Activated CD8-positive, alpha-beta T cell treated with anti-CD3 and anti-CD28 coated beads for 36 hours (primary cell): Measurements from ENCODE around the gene ECD. TPM values are rescaled to one million over a fixed set of nuclear protein-coding genes. Genes with fewer than 3 reads are reported as not detected.

ENCODE experiments used
- ATAC-seq: fragments of 200-7000 bp; cut with Tn5 transposase; one replicate; pipeline ENCODE4 v1.10.0; 2021; ENCODE audit warnings: mild to moderate bottlenecking, moderate library complexity
- CTCF ChIA-PET: fragments of 350-600 bp; sonication (Branson Sonifier 250); formaldehyde crosslinking; loops from one replicate; lab custom pipeline; 2021; ENCODE audit warnings: antibody characterized with exemption; lab: Charles Lee
- POLR2A ChIA-PET: fragments of 350-600 bp; sonication (Branson Sonifier 250); formaldehyde crosslinking; loops from one replicate; lab custom pipeline; 2021; ENCODE audit warnings: antibody characterized with exemption; lab: Charles Lee
- DNase-seq: peaks from one replicate; pipeline ENCODE4 v3.0.0-alpha.2; 2020
- H3K27ac Mint-ChIP-seq: one replicate; pipeline ENCODE4 v1.8.0; 2021; ENCODE audit warnings: mild to moderate bottlenecking, mixed read lengths
- H3K27me3 Mint-ChIP-seq: one replicate; pipeline ENCODE4 v1.8.0; 2021; ENCODE audit warnings: mixed read lengths
- H3K36me3 Mint-ChIP-seq: one replicate; pipeline ENCODE4 v1.8.0; 2021; ENCODE audit warnings: low read depth, mixed read lengths
- H3K4me1 Mint-ChIP-seq: one replicate; pipeline ENCODE4 v1.8.0; 2021; ENCODE audit warnings: low read depth, mixed read lengths
- H3K4me3 Mint-ChIP-seq: one replicate; pipeline ENCODE4 v1.8.0; 2021; ENCODE audit warnings: mild to moderate bottlenecking, moderate library complexity, mixed read lengths
- H3K9me3 Mint-ChIP-seq: one replicate; pipeline ENCODE4 v1.8.0; 2021; ENCODE audit warnings: mixed read lengths
- intact Hi-C: fragments of 100-400 bp; cut with micrococcal nuclease; formaldehyde crosslinking; loops from one replicate; pipeline ENCODE4 v1.10.0; 2022
- total RNA-seq, 2 experiments: library from RNA; stranded (reverse); gene quantifications; one replicate each; pipeline ENCODE4 v1.2.3, GENCODE V29; 2021
- TF ChIP-seq, protein P1 (sequence below): fragments of 200-600 bp; IDR thresholded peaks from one replicate; pipeline ENCODE4 v1.8.0; 2022; ENCODE audit warnings: antibody characterized with exemption, mild to moderate bottlenecking

The ECD gene
- total RNA-seq, 2 experiments from 2014 or later: 31.8 to 33.9 TPM

DNA sequence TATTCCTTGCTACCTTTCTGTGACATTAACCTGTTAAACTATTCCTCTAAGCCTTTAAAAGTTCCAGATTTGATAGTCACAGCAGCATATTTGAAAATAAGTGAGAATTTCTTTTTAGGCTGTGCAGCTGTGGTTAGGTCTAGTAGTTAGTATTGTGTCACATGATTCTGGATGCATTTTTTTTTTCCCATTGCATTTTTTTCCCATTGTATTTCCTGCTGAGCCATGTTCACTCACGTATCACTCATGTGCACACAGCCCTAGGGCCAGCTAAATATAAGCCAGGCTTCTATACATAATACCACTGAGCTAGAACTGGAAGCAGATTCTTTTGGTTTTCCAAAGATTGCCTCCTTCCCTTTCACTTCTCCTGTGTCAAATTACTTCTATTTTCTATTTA, 41.9 kb upstream of the ECD start:
- no peak overlapping the region for H3K27ac Mint-ChIP-seq
- no peaks in the 10 kb centered on the region for H3K27me3 Mint-ChIP-seq
- CTCF ChIA-PET: interaction anchor here (0.6 to 1.2 kb wide), 2 partner anchors 9 to 29 kb away, joined by 3 to 5 read pairs; no protein-coding TSS in a partner anchor
- peaks cover 4% of the 10 kb centered on the region for H3K9me3 Mint-ChIP-seq
- H3K36me3 Mint-ChIP-seq: peaks cover 22% of the 10 kb centered on the region
- ATAC-seq: no peak
- no peak overlapping the region for H3K4me3 Mint-ChIP-seq
- POLR2A ChIA-PET: interaction anchor here (1.0 kb wide), 1 partner anchor 9 kb away, joined by 3 read pairs; no protein-coding TSS in a partner anchor
- no peak for DNase-seq
- TF ChIP-seq, protein P1, sequence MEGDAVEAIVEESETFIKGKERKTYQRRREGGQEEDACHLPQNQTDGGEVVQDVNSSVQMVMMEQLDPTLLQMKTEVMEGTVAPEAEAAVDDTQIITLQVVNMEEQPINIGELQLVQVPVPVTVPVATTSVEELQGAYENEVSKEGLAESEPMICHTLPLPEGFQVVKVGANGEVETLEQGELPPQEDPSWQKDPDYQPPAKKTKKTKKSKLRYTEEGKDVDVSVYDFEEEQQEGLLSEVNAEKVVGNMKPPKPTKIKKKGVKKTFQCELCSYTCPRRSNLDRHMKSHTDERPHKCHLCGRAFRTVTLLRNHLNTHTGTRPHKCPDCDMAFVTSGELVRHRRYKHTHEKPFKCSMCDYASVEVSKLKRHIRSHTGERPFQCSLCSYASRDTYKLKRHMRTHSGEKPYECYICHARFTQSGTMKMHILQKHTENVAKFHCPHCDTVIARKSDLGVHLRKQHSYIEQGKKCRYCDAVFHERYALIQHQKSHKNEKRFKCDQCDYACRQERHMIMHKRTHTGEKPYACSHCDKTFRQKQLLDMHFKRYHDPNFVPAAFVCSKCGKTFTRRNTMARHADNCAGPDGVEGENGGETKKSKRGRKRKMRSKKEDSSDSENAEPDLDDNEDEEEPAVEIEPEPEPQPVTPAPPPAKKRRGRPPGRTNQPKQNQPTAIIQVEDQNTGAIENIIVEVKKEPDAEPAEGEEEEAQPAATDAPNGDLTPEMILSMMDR: no peak
- intact Hi-C loops: no loop called here
- H3K4me1 Mint-ChIP-seq: no peaks in the 10 kb centered on the region

DNA sequence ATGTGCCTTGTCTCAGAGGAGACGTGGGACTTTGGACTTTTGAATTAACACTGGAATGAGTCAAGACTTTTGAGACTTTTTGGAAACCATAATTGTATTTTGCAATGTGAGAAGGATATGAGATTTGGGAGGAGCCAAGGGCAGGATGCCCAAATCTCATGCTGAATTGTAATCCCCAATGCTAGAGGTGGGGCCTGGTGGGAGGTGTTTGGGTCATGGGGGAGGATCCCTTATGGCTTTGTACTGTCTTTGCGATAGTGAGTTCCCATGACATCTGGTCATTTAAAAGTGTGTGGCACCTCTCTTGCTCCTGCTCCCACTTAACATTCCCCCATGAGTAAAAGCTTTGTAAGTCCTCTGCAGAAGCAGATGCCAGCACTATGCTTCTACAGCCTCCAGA, 40.1 kb upstream of the ECD start:
- ATAC-seq (no peak), DNase-seq (no peak)
- H3K4me1 Mint-ChIP-seq: no peaks in the 10 kb centered on the region
- ChIA-PET POLR2A (no interaction called here), CTCF (interaction anchor here (1.0 kb wide), 1 partner anchor 49 kb away, joined by 3 read pairs; no protein-coding TSS in a partner anchor)
- no peaks in the 10 kb centered on the region for H3K27me3 Mint-ChIP-seq
- peaks cover 10% of the 10 kb centered on the region for H3K36me3 Mint-ChIP-seq
- TF ChIP-seq, protein P1: no peak
- H3K4me3 Mint-ChIP-seq: no peak overlapping the region
- intact Hi-C loops: no loop called here
- H3K27ac Mint-ChIP-seq: no peak overlapping the region
- peaks cover 4% of the 10 kb centered on the region for H3K9me3 Mint-ChIP-seq

DNA sequence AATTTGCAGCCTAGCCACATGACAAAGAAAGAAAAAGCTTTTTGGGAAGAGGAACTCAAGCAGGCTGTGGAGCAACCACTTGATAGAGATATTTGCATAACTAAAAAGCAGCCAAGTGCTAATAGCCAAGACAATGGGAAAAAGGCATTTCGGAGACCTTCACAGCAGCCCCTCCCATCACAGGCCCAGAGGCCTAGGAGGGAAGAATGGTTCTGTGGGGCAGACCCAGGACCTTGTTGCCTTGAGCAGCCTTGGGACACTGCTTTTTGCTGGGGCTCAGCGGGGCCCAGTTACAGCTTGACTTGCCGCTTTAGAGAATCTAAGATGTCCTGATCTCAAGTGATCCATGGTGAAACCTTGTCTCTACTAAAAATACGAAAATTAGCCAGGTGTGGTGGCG, 38.6 kb upstream of the ECD start:
- Mint-ChIP-seq H3K36me3 (peaks cover 10% of the 10 kb centered on the region), H3K27ac (no peak overlapping the region), H3K4me3 (no peak overlapping the region), H3K27me3 (no peaks in the 10 kb centered on the region), H3K9me3 (peaks cover 4% of the 10 kb centered on the region), H3K4me1 (no peaks in the 10 kb centered on the region)
- POLR2A ChIA-PET: interaction anchor here (1.0 kb wide), 1 partner anchor 419 kb away, joined by 3 read pairs; no protein-coding TSS in a partner anchor
- CTCF ChIA-PET: interaction anchor here (0.8 kb wide), 1 partner anchor 11 kb away, joined by 3 read pairs; no protein-coding TSS in a partner anchor
- no peak for DNase-seq
- intact Hi-C loops: no loop called here
- ATAC-seq: no peak
- TF ChIP-seq, protein P1: no peak

DNA sequence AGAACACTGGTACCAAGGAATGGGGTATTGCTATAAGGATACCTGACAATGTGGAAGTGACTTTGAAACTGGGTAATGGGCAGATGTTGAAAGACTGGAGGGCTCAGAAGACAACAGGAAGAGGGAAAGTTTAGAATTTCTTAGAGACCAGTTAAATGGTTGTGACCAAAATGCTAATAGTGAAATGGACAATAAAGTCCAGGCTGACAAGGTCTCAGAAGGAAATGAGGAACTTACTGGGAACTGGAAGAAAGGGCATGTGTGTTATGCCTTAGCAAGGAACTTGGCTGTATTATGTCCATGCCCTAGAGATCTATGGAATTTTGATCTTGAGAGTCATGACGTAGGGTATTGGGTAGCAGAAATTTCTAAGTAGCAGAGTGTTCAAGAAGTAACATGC, 38.1 kb upstream of the ECD start:
- ChIA-PET CTCF (no interaction called here), POLR2A (interaction anchor here (0.6 kb wide), 1 partner anchor 304 kb away, joined by 3 read pairs; no protein-coding TSS in a partner anchor)
- H3K4me1 Mint-ChIP-seq: no peaks in the 10 kb centered on the region
- no peak for DNase-seq
- H3K36me3 Mint-ChIP-seq: peaks cover 10% of the 10 kb centered on the region
- H3K9me3 Mint-ChIP-seq: peaks cover 4% of the 10 kb centered on the region
- H3K27ac Mint-ChIP-seq: no peak overlapping the region
- ATAC-seq: no peak
- H3K27me3 Mint-ChIP-seq: no peaks in the 10 kb centered on the region
- TF ChIP-seq, protein P1: no peak
- H3K4me3 Mint-ChIP-seq: no peak overlapping the region
- intact Hi-C loops: no loop called here

DNA sequence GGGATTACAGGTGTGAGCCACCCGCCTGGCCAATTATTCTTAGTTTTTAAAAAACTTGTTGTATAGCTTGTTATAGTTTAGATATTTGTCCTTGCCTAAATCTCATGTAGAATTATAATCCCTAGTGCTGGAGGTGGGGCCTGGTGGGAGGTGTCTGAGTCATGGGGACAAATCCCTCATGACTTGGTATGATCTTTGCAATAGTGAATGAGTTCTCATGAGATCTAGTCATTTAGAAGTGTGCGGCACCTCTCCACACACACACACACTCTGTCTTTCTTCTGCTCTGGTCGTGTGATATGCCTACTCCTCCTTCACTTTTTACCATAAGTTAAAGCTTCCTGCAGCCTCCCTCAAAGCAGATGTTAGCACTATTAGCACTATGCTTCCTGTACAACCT, 37.3 kb upstream of the ECD start:
- H3K27me3 Mint-ChIP-seq: no peaks in the 10 kb centered on the region
- H3K4me3 Mint-ChIP-seq: no peak overlapping the region
- ATAC-seq (no peak), DNase-seq (no peak)
- H3K36me3 Mint-ChIP-seq: peaks cover 8% of the 10 kb centered on the region
- no peak overlapping the region for H3K27ac Mint-ChIP-seq
- CTCF ChIA-PET: interaction anchor here (1.7 kb wide), 1 partner anchor 13 kb away, joined by 6 read pairs; no protein-coding TSS in a partner anchor
- TF ChIP-seq, protein P1: no peak
- POLR2A ChIA-PET: interaction anchor here (0.6 kb wide), 2 partner anchors 305 to 650 kb away, joined by 3 to 4 read pairs; no protein-coding TSS in a partner anchor
- H3K4me1 Mint-ChIP-seq: no peaks in the 10 kb centered on the region
- H3K9me3 Mint-ChIP-seq: peaks cover 4% of the 10 kb centered on the region
- intact Hi-C loops: no loop called here
